ENCODE data around the gene TRPM8.

TRPM8 gene

DNA sequence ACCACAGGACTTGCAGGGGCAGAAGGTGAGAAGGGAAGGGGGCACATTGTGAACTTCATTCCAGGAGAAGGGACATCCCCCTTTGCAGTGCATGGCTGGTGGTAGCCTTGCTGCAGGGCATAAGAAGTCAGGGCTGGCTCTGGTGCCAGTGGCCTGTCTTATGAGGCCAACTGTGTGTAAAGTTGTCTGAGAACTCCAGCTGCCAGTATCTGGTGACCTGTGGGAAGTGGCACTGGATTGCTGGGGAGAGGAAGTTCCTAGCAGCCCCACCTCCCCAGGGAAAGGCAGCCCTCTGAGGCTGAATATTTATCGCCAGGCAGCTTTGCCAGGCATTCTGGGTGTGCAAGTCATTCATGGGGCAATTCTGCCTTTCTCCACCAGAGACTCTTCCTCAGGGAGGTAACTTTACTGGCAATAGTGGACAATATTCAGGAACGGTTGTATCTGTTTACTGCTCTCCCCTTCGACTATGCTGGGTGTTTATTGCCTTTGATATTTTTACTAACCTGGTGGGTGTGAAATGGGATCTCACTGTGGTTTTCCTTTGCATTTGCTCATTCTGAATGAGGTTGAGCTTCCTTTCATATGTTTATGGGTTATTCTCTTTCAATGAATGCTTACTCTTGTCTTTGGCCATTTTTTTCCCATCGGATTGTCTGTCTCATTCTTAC, 12.3 kb downstream of the TRPM8 start:
- TF ChIP-seq Cebpa-rat (IDR thresholded peaks at IDR 0.05) = no peak
- Histone ChIP-seq H3K27ac (no peak overlapping the region), H3K9ac (no peak overlapping the region), H3K4me1 (peaks cover 6 to 12% (median 9%) of the 10 kb centered on the region in 10 experiments; a peak in 18 of 20 replicates), H3K4me3 (no peak overlapping the region), H3K9me3 (replicated peaks in 1 of 11) (no peaks in the 10 kb centered on the region), H3K4me2 (peak overlapping the region in 9 of 11 experiments; percentile 23 to 61 (median 29); a peak in 18 of 22 replicates), H3K36me3 (no peaks in the 10 kb centered on the region), H4K20me1 (no peaks in the 10 kb centered on the region), H3K27me3 (no peaks in the 10 kb centered on the region)

DNA sequence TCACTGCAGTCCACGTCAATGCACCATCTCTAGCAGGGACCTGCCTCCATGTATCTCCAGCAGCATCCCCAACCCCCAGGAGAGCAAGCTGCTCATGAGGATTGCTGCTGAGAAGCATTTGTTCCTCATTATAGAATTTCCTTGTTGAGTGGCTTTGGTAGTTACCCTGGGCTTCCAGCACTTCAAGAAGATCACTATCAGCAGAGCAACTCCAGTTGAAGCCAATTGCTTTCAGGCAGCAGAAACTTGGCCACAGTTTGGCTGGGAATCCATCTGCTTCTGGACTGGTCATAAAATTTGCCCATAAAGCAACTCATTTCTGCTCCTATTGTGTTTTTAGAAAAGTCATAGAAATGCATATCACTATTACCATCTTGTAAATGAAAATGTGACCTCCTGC, 17.4 kb downstream of the TRPM8 start:
- Histone ChIP-seq H4K20me1 (no peaks in the 10 kb centered on the region), H3K9ac (no peak overlapping the region), H3K4me1 (peaks cover 2 to 7% (median 5%) of the 10 kb centered on the region in 10 experiments; a peak in 18 of 20 replicates), H3K36me3 (no peaks in the 10 kb centered on the region), H3K27ac (no peak overlapping the region), H3K9me3 (replicated peaks in 1 of 11) (no peaks in the 10 kb centered on the region), H3K4me2 (no peak overlapping the region), H3K27me3 (no peaks in the 10 kb centered on the region), H3K4me3 (no peak overlapping the region)
- TF ChIP-seq Cebpa-rat (IDR thresholded peaks at IDR 0.05) = no peak

- Histone ChIP-seq H3K4me1 (no peaks in the 10 kb centered on the region), H3K27me3 (no peaks in the 10 kb centered on the region), H4K20me1 (no peaks in the 10 kb centered on the region), H3K4me3 (no peak overlapping the region), H3K9ac (no peak overlapping the region), H3K9me3 (replicated peaks in 1 of 11) (no peaks in the 10 kb centered on the region), H3K36me3 (no peaks in the 10 kb centered on the region), H3K4me2 (no peak overlapping the region), H3K27ac (no peak overlapping the region)
- no peak for TF ChIP-seq Cebpa-rat (IDR thresholded peaks at IDR 0.05)
Measured at GRCh38 chr2:233935426-233935825, 18.3 kb downstream of the TRPM8 start.

- H3K9me3 ChIP-seq (replicated peaks in 1 of 11) = no peaks in the 10 kb centered on the region
- no peaks in the 10 kb centered on the region for H4K20me1 ChIP-seq
- H3K4me3 ChIP-seq = no peak overlapping the region
- no peak overlapping the region for H3K9ac ChIP-seq
- no peaks in the 10 kb centered on the region for H3K4me1 ChIP-seq
- H3K36me3 ChIP-seq = no peaks in the 10 kb centered on the region
- no peak for TF ChIP-seq Cebpa-rat (IDR thresholded peaks at IDR 0.05)
- H3K27me3 ChIP-seq = no peaks in the 10 kb centered on the region
- H3K27ac ChIP-seq = no peak overlapping the region
- no peak overlapping the region for H3K4me2 ChIP-seq
Measured at GRCh38 chr2:233936089-233936488, 18.9 kb downstream of the TRPM8 start.

DNA sequence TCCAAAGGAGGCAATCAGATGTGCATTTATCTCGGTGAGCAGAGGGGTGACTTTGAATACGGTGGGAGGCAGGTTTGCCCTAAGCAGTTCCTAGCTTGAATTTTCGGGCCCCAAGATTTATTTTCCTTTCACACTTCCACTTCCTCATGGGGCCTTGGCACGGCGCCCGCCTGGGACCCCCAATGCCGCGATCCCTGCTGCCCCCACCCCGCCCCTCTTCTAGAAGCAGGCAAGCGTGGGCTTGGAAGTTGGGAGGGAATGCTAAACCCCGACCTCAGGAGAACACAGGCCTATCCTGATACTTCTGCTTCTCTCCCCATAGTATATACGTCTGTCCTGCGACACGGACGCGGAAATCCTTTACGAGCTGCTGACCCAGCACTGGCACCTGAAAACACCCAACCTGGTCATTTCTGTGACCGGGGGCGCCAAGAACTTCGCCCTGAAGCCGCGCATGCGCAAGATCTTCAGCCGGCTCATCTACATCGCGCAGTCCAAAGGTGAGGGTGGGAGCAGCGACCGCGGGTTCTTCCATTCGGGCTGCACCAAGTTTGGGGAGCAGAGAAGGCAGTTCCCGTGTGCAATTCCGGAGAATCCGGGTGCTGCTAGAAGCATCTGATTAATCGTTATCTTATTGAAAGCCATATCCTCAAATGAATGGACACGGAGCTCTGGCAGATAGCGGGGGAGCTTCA, 21.6 kb downstream of the TRPM8 start:
- Histone ChIP-seq H3K4me3 (no peak overlapping the region), H4K20me1 (no peaks in the 10 kb centered on the region), H3K27me3 (no peaks in the 10 kb centered on the region), H3K4me1 (no peaks in the 10 kb centered on the region), H3K4me2 (no peak overlapping the region), H3K9ac (no peak overlapping the region), H3K36me3 (no peaks in the 10 kb centered on the region), H3K9me3 (replicated peaks in 1 of 11) (peaks cover 0 to 10% (median 4%) of the 10 kb centered on the region in 11 experiments; a peak in 12 of 22 replicates), H3K27ac (no peak overlapping the region)
- TF ChIP-seq Cebpa-rat (IDR thresholded peaks at IDR 0.05) = no peak

DNA sequence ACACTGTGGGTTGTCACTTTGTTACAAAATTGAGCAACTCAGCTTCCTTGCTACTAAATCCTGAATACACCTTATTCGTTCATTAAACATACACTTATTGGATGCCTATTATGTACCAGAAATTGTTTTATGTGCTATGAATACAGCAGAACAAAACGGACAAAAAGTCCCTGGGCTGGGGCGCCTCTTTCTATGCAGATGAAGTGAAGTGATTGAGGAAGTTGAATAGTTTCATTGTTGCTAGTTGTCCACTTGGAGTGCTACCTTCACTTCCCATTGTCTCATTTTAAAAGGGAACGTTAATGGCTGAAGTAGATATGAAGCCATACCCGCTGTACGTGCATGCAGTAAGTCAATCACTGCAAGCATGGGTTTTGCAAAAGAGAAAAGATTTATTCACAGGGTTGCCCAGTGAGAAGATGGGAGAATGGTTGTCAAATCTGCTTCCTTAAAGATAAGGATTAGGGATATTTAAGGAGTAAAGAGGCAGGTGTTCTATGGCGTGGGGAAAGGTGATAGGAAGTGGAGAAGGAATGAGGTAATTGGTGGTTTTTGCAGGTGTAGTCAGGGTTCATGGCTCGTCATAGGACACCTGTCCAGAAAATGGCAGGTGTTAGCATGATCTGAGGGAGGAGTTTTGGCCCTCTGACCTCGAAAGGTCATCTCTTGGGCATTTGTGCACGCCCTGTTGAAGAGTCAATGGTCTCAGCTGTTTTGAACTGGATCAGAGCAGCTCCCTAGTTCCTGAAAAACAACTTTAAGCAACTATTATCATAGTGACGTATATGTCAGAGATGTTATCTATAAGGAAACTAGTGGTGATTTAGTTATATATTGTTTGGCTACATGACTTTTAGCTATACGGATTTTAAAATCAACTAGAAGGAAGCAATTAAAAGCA, 23.5 kb downstream of the TRPM8 start:
- Histone ChIP-seq H3K9ac (no peak overlapping the region), H3K36me3 (no peaks in the 10 kb centered on the region), H3K27ac (no peak overlapping the region), H4K20me1 (no peaks in the 10 kb centered on the region), H3K4me1 (no peaks in the 10 kb centered on the region), H3K9me3 (replicated peaks in 1 of 11) (peaks cover 9 to 22% (median 15%) of the 10 kb centered on the region in 11 experiments; a peak in 19 of 22 replicates), H3K27me3 (no peaks in the 10 kb centered on the region), H3K4me2 (peak overlapping the region in 1 of 11 experiments; percentile 9; a peak in 1 of 22 replicates), H3K4me3 (no peak overlapping the region)
- TF ChIP-seq Cebpa-rat (IDR thresholded peaks at IDR 0.05) = no peak

GRCh38 chr2:233942731-233943130, 25.6 kb downstream of the TRPM8 start:
- no peak for TF ChIP-seq Cebpa-rat (IDR thresholded peaks at IDR 0.05)
- no peak overlapping the region for H3K4me3 ChIP-seq
- H3K27me3 ChIP-seq = no peaks in the 10 kb centered on the region
- H3K36me3 ChIP-seq = no peaks in the 10 kb centered on the region
- H3K9me3 ChIP-seq (replicated peaks in 1 of 11) = peaks cover 9 to 22% (median 15%) of the 10 kb centered on the region in 11 experiments; a peak in 19 of 22 replicates
- no peak overlapping the region for H3K27ac ChIP-seq
- no peak overlapping the region for H3K4me2 ChIP-seq
- H3K4me1 ChIP-seq = no peaks in the 10 kb centered on the region
- no peak overlapping the region for H3K9ac ChIP-seq
- no peaks in the 10 kb centered on the region for H4K20me1 ChIP-seq

GRCh38 chr2:233944269-233944668, 27.1 kb downstream of the TRPM8 start:
- H3K36me3 ChIP-seq = no peaks in the 10 kb centered on the region
- no peak overlapping the region for H3K4me3 ChIP-seq
- H3K9ac ChIP-seq = no peak overlapping the region
- H3K4me1 ChIP-seq = no peaks in the 10 kb centered on the region
- no peaks in the 10 kb centered on the region for H4K20me1 ChIP-seq
- TF ChIP-seq Cebpa-rat (IDR thresholded peaks at IDR 0.05) = no peak
- H3K27me3 ChIP-seq = no peaks in the 10 kb centered on the region
- H3K27ac ChIP-seq = no peak overlapping the region
- no peak overlapping the region for H3K4me2 ChIP-seq
- H3K9me3 ChIP-seq (replicated peaks in 1 of 11) = peaks cover 9 to 22% (median 15%) of the 10 kb centered on the region in 11 experiments; a peak in 19 of 22 replicates

GRCh38 chr2:233944722-233945121, 27.5 kb downstream of the TRPM8 start:
- H3K27ac ChIP-seq = no peak overlapping the region
- H3K4me2 ChIP-seq = no peak overlapping the region
- H3K27me3 ChIP-seq = no peaks in the 10 kb centered on the region
- TF ChIP-seq Cebpa-rat (IDR thresholded peaks at IDR 0.05) = no peak
- no peak overlapping the region for H3K9ac ChIP-seq
- H3K36me3 ChIP-seq = no peaks in the 10 kb centered on the region
- H4K20me1 ChIP-seq = no peaks in the 10 kb centered on the region
- no peak overlapping the region for H3K4me3 ChIP-seq
- no peaks in the 10 kb centered on the region for H3K4me1 ChIP-seq
- peaks cover 9 to 22% (median 15%) of the 10 kb centered on the region in 11 experiments; a peak in 19 of 22 replicates for H3K9me3 ChIP-seq (replicated peaks in 1 of 11)
